ENCODE data around the gene EPS8.
"Not testable (repeated sequence)": the region's sequence is repeated elsewhere in the genome, so short reads cannot be mapped to it uniquely, and the experiment has no call there.

EPS8 gene

GRCh38 chr12:15777355-15778012 lies 11.7 kb downstream of the EPS8 start:
- Histone ChIP-seq H3K36me3 (ENCODE audit: control insufficient read depth, insufficient read depth, low read length) (no peaks in the 10 kb centered on the region), H3K27me3 (ENCODE audit: control insufficient read depth, insufficient read depth, low read length) (no peaks in the 10 kb centered on the region), H3K9me3 (ENCODE audit: control insufficient read depth, insufficient read depth, low read length) (no peaks in the 10 kb centered on the region), H3K4me3 (ENCODE audit: low read length) (no peak overlapping the region), H3K4me1 (ENCODE audit: control insufficient read depth, insufficient read depth, low read length) (no peaks in the 10 kb centered on the region), H3K27ac (ENCODE audit: low read length) (no peak overlapping the region)
- no peak for DNase-seq (ENCODE audit: low read depth, low spot score)
- no CpG with 5 or more reads among the region's 3 CpGs for WGBS (ENCODE audit: insufficient coverage, insufficient read length)

GRCh38 chr12:15776532-15776931 lies 12.7 kb downstream of the EPS8 start:
- Histone ChIP-seq H3K27me3 (ENCODE audit: control insufficient read depth, insufficient read depth, low read length) (no peaks in the 10 kb centered on the region), H3K4me3 (ENCODE audit: low read length) (no peak overlapping the region), H3K9me3 (ENCODE audit: control insufficient read depth, insufficient read depth, low read length) (no peaks in the 10 kb centered on the region), H3K27ac (ENCODE audit: low read length) (no peak overlapping the region), H3K36me3 (ENCODE audit: control insufficient read depth, insufficient read depth, low read length) (no peaks in the 10 kb centered on the region), H3K4me1 (ENCODE audit: control insufficient read depth, insufficient read depth, low read length) (no peaks in the 10 kb centered on the region)
- no peak for DNase-seq (ENCODE audit: low read depth, low spot score)
- no CpG with 5 or more reads among the region's 5 CpGs for WGBS (ENCODE audit: insufficient coverage, insufficient read length)

- Histone ChIP-seq H3K4me1 (ENCODE audit: control insufficient read depth, insufficient read depth, low read length) (no peaks in the 10 kb centered on the region), H3K27me3 (ENCODE audit: control insufficient read depth, insufficient read depth, low read length) (no peaks in the 10 kb centered on the region), H3K27ac (ENCODE audit: low read length) (no peak overlapping the region), H3K4me3 (ENCODE audit: low read length) (no peak overlapping the region), H3K9me3 (ENCODE audit: control insufficient read depth, insufficient read depth, low read length) (no peaks in the 10 kb centered on the region), H3K36me3 (ENCODE audit: control insufficient read depth, insufficient read depth, low read length) (no peaks in the 10 kb centered on the region)
- WGBS (ENCODE audit: insufficient coverage, insufficient read length): no CpG with 5 or more reads among the region's 1 CpG
- no peak for DNase-seq (ENCODE audit: low read depth, low spot score)
These were observed 14.4 kb downstream of the EPS8 start for GRCh38 chr12:15774819-15775218.

- no CpG with 5 or more reads among the region's 2 CpGs for WGBS (ENCODE audit: insufficient coverage, insufficient read length)
- H3K36me3 ChIP-seq (ENCODE audit: control insufficient read depth, insufficient read depth, low read length): no peaks in the 10 kb centered on the region
- H3K4me1 ChIP-seq (ENCODE audit: control insufficient read depth, insufficient read depth, low read length): no peaks in the 10 kb centered on the region
- DNase-seq (ENCODE audit: low read depth, low spot score): no peak
- no peaks in the 10 kb centered on the region for H3K27me3 ChIP-seq (ENCODE audit: control insufficient read depth, insufficient read depth, low read length)
- no peak overlapping the region for H3K4me3 ChIP-seq (ENCODE audit: low read length)
- H3K27ac ChIP-seq (ENCODE audit: low read length): no peak overlapping the region
- no peaks in the 10 kb centered on the region for H3K9me3 ChIP-seq (ENCODE audit: control insufficient read depth, insufficient read depth, low read length)
These were observed 16.7 kb downstream of the EPS8 start for GRCh38 chr12:15772405-15773018.

GRCh38 chr12:15770581-15770980 lies 18.6 kb downstream of the EPS8 start:
- Histone ChIP-seq H3K27ac (ENCODE audit: low read length) (no peak overlapping the region), H3K27me3 (ENCODE audit: control insufficient read depth, insufficient read depth, low read length) (no peaks in the 10 kb centered on the region), H3K9me3 (ENCODE audit: control insufficient read depth, insufficient read depth, low read length) (no peaks in the 10 kb centered on the region), H3K4me1 (ENCODE audit: control insufficient read depth, insufficient read depth, low read length) (no peaks in the 10 kb centered on the region), H3K36me3 (ENCODE audit: control insufficient read depth, insufficient read depth, low read length) (no peaks in the 10 kb centered on the region), H3K4me3 (ENCODE audit: low read length) (no peak overlapping the region)
- no CpG with 5 or more reads among the region's 1 CpG for WGBS (ENCODE audit: insufficient coverage, insufficient read length)
- no peak for DNase-seq (ENCODE audit: low read depth, low spot score)

GRCh38 chr12:15770021-15770420 lies 19.2 kb downstream of the EPS8 start:
- no peaks in the 10 kb centered on the region for H3K4me1 ChIP-seq (ENCODE audit: control insufficient read depth, insufficient read depth, low read length)
- WGBS (ENCODE audit: insufficient coverage, insufficient read length): no CpG with 5 or more reads among the region's 3 CpGs
- H3K27me3 ChIP-seq (ENCODE audit: control insufficient read depth, insufficient read depth, low read length): no peaks in the 10 kb centered on the region
- no peaks in the 10 kb centered on the region for H3K9me3 ChIP-seq (ENCODE audit: control insufficient read depth, insufficient read depth, low read length)
- no peak overlapping the region for H3K4me3 ChIP-seq (ENCODE audit: low read length)
- no peaks in the 10 kb centered on the region for H3K36me3 ChIP-seq (ENCODE audit: control insufficient read depth, insufficient read depth, low read length)
- DNase-seq (ENCODE audit: low read depth, low spot score): no peak
- H3K27ac ChIP-seq (ENCODE audit: low read length): no peak overlapping the region

GRCh38 chr12:15769586-15769985 lies 19.6 kb downstream of the EPS8 start:
- no peak overlapping the region for H3K27ac ChIP-seq (ENCODE audit: low read length)

GRCh38 chr12:15767301-15767700 lies 21.9 kb downstream of the EPS8 start:
- no peaks in the 10 kb centered on the region for H3K27me3 ChIP-seq (ENCODE audit: control insufficient read depth, insufficient read depth, low read length)
- no peak overlapping the region for H3K27ac ChIP-seq (ENCODE audit: low read length)
- no peaks in the 10 kb centered on the region for H3K9me3 ChIP-seq (ENCODE audit: control insufficient read depth, insufficient read depth, low read length)
- H3K4me1 ChIP-seq (ENCODE audit: control insufficient read depth, insufficient read depth, low read length): no peaks in the 10 kb centered on the region
- no peak for DNase-seq (ENCODE audit: low read depth, low spot score)
- no peaks in the 10 kb centered on the region for H3K36me3 ChIP-seq (ENCODE audit: control insufficient read depth, insufficient read depth, low read length)
- no peak overlapping the region for H3K4me3 ChIP-seq (ENCODE audit: low read length)
- no CpG with 5 or more reads among the region's 2 CpGs for WGBS (ENCODE audit: insufficient coverage, insufficient read length)

More at GRCh38 chr12:15769586-15769985, 19.6 kb downstream of the EPS8 start:
- Histone ChIP-seq H3K4me1 (ENCODE audit: control insufficient read depth, insufficient read depth, low read length) (no peaks in the 10 kb centered on the region), H3K9me3 (ENCODE audit: control insufficient read depth, insufficient read depth, low read length) (no peaks in the 10 kb centered on the region), H3K27me3 (ENCODE audit: control insufficient read depth, insufficient read depth, low read length) (no peaks in the 10 kb centered on the region), H3K36me3 (ENCODE audit: control insufficient read depth, insufficient read depth, low read length) (no peaks in the 10 kb centered on the region), H3K4me3 (ENCODE audit: low read length) (no peak overlapping the region)
- no CpG with 5 or more reads among the region's 3 CpGs for WGBS (ENCODE audit: insufficient coverage, insufficient read length)
- no peak for DNase-seq (ENCODE audit: low read depth, low spot score)

- Histone ChIP-seq H3K27me3 (ENCODE audit: control insufficient read depth, insufficient read depth, low read length) (no peaks in the 10 kb centered on the region), H3K4me3 (ENCODE audit: low read length) (no peak overlapping the region), H3K27ac (ENCODE audit: low read length) (no peak overlapping the region), H3K9me3 (ENCODE audit: control insufficient read depth, insufficient read depth, low read length) (no peaks in the 10 kb centered on the region), H3K4me1 (ENCODE audit: control insufficient read depth, insufficient read depth, low read length) (no peaks in the 10 kb centered on the region), H3K36me3 (ENCODE audit: control insufficient read depth, insufficient read depth, low read length) (no peaks in the 10 kb centered on the region)
- WGBS (ENCODE audit: insufficient coverage, insufficient read length): no CpG with 5 or more reads among the region's 1 CpG
- no peak for DNase-seq (ENCODE audit: low read depth, low spot score)
These were observed 25.9 kb downstream of the EPS8 start for GRCh38 chr12:15763328-15763727.

GRCh38 chr12:15762162-15762561 lies 27.0 kb downstream of the EPS8 start:
- not testable (repeated sequence) for H3K4me1 ChIP-seq (ENCODE audit: control insufficient read depth, insufficient read depth, low read length); H3K27me3 ChIP-seq (ENCODE audit: control insufficient read depth, insufficient read depth, low read length); H3K9me3 ChIP-seq (ENCODE audit: control insufficient read depth, insufficient read depth, low read length); H3K4me3 ChIP-seq (ENCODE audit: low read length); H3K36me3 ChIP-seq (ENCODE audit: control insufficient read depth, insufficient read depth, low read length); H3K27ac ChIP-seq (ENCODE audit: low read length); DNase-seq (ENCODE audit: low read depth, low spot score)
- WGBS (ENCODE audit: insufficient coverage, insufficient read length): no CpG with 5 or more reads among the region's 7 CpGs
